Measurements from ENCODE around the gene SEPTIN12.

DNA sequence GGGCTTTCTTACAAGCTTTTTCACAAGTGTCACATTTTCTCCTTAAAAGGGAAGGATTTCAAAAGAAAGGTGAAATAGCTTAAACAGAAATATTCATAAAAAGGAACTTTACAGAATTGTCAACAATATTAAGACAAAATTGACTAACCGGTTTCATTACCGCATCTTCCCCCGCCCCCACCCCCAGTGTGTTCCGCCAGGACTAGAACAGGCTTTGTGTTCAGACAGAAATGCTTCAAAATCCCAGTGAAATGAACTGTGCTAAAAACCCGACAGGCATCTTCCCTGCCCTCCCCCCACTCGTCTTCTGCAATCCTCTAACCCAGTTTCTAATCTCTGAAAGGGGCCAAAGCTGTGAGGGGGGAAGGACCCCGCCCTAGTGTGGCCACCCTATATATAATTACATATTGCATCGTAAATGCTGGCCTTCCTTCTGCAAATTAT, 15.3 kb upstream of the SEPTIN12 start:
- TF ChIP-seq EZH2 (IDR thresholded peaks at IDR 0.05; ENCODE audit: borderline replicate concordance, low read depth, low read length, severe bottlenecking), result no peak
- TF ChIP-seq, protein P1, sequence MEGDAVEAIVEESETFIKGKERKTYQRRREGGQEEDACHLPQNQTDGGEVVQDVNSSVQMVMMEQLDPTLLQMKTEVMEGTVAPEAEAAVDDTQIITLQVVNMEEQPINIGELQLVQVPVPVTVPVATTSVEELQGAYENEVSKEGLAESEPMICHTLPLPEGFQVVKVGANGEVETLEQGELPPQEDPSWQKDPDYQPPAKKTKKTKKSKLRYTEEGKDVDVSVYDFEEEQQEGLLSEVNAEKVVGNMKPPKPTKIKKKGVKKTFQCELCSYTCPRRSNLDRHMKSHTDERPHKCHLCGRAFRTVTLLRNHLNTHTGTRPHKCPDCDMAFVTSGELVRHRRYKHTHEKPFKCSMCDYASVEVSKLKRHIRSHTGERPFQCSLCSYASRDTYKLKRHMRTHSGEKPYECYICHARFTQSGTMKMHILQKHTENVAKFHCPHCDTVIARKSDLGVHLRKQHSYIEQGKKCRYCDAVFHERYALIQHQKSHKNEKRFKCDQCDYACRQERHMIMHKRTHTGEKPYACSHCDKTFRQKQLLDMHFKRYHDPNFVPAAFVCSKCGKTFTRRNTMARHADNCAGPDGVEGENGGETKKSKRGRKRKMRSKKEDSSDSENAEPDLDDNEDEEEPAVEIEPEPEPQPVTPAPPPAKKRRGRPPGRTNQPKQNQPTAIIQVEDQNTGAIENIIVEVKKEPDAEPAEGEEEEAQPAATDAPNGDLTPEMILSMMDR (IDR thresholded peaks at IDR 0.05; ENCODE audit: borderline replicate concordance, extremely low read depth, low read length, poor library complexity, severe bottlenecking), result no peak
